Kidney (tissue), 14 donors: Measurements from ENCODE around the gene S100A9. TPM values are rescaled to one million over a fixed set of nuclear protein-coding genes. Genes with fewer than 3 reads are reported as not detected.

Source experiments
- DNase-seq, 5 donors: peaks; one replicate each; pipeline ENCODE4 v3.0.0-alpha.2; 2013 to 2020
- FAIRE-seq: peaks from 2 replicates; lab custom pipeline; 2012; peaks lifted over from hg19 to GRCh38; lab: Jason Lieb, UNC
- H3K27ac ChIP-seq, 2 donors: one replicate each; pipeline ENCODE4 v1.7.0; 2013; ENCODE audit warnings: low read depth in 2 of 2, low read length in 2 of 2, inconsistent platforms in 1 of 2
- H3K27me3 ChIP-seq: one replicate; pipeline ENCODE4 v1.7.1; 2013; ENCODE audit warnings: low read length, inconsistent platforms; ENCODE audit not compliant: control insufficient read depth, insufficient read depth
- H3K36me3 ChIP-seq, 3 donors: one replicate each; pipeline versions ENCODE4 v1.7.0 to v1.7.1; 2013; ENCODE audit warnings: low read length in 3 of 3, control low read depth in 1 of 3, inconsistent platforms in 1 of 3; ENCODE audit not compliant: insufficient read depth in 3 of 3, control insufficient read depth in 2 of 3
- H3K4me1 ChIP-seq, 3 donors: one replicate each; pipeline versions ENCODE4 v1.7.0 to v1.7.1; 2013; ENCODE audit warnings: low read length in 3 of 3, inconsistent platforms in 1 of 3, low read depth in 1 of 3; ENCODE audit not compliant: control insufficient read depth in 2 of 3, insufficient read depth in 2 of 3
- H3K4me3 ChIP-seq, 3 donors: one replicate each; pipeline versions ENCODE4 v1.7.0 to v1.8.1; 2013; ENCODE audit warnings: low read length in 3 of 3, control low read depth in 1 of 3, inconsistent platforms in 1 of 3
- H3K9ac ChIP-seq, 3 donors: one replicate each; pipeline versions ENCODE4 v1.7.0 to v1.7.1; 2013; ENCODE audit warnings: low read length in 3 of 3, control low read depth in 1 of 3, inconsistent platforms in 1 of 3
- H3K9me3 ChIP-seq, 3 donors: one replicate each; pipeline versions ENCODE4 v1.7.0 to v1.7.1; 2013; ENCODE audit warnings: low read length in 3 of 3, control low read depth in 1 of 3, inconsistent platforms in 1 of 3; ENCODE audit not compliant: control insufficient read depth in 2 of 3, insufficient read depth in 1 of 3
- intact Hi-C: fragments of 100-400 bp; cut with DNase I; formaldehyde crosslinking; loops from one replicate; pipeline ENCODE4 v1.11.1; 2022
- polyA plus RNA-seq: library from polyadenylated mRNA; stranded (reverse); fragments of 350-450 nt; fragmentation: Illumina TruSeq; extraction: RNeasy Lipid Tissue Mini Kit (QIAGEN cat#74804); gene quantifications from one replicate; pipeline ENCODE4 v1.2.3, GENCODE V29; 2014; ENCODE audit warnings: low read depth, low replicate concordance; ENCODE audit not compliant: insufficient read depth
- total RNA-seq: library from RNA; stranded (reverse); fragmentation: NEBNext Ultra II Directional; extraction: Animal tissue kit (Norgen Biotek cat#: 25700); gene quantifications from one replicate; pipeline ENCODE4 v1.2.1, GENCODE V29; 2021
- TF ChIP-seq, protein P1 (sequence below): IDR thresholded peaks from 3 replicates; pipeline ENCODE4 v1.5.1; 2012; ENCODE audit warnings: mild to moderate bottlenecking, moderate library complexity, borderline replicate concordance; ENCODE audit not compliant: insufficient read depth; ENCODE audit errors: extremely low read depth
- donor health status: control.
- donor health status: control.
- donor health status: control.
- donor health status: control.
- donor health status: control.
- donor health status: DM: yes; HTN: yes; CAD: no.
- donor health status: Normal renal cell carcinoma (clear cell type).

Gene S100A9
- total and polyA plus RNA-seq, 2 donors from 2014 or later: 41.9 to 271 TPM

- no peak overlapping the region for H3K9ac ChIP-seq
- H3K27ac ChIP-seq: no peak overlapping the region
Measured at GRCh38 chr1:153356392-153357075, 1.1 kb upstream of the S100A9 start.

DNA sequence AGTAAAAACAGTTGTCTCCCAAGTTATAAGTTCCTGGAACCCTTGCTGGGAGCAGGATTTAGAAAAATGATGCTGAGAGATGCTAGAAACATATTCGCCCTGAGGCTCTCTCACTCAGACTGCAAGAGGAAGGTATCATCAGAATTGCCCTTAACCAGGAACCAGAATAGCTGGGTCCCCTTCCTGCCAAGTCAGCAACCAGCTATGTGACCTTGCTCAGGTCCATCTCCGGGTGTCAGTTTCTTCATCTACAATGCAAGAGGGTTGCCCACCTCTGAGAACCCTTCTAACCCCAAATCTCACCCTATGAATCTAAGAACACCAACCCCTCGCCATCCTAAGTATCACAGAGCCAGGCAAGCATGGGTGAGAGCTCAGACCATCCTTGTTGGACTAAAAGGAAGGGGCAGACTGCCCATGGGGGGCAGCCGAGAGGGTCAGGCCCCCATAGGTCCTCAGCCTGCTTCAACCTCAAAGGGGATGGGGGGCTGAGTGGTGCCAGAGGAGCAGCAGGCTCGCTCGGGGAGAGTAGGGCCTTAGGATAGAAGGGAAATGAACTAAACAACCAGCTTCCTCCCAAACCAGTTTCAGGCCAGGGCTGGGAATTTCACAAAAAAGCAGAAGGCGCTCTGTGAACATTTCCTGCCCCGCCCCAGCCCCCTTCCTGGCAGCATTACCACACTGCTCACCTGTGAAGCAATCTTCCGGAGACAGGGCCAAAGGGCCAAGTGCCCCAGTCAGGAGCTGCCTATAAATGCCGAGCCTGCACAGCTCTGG, 390 bp upstream of the S100A9 start:
- DNase-seq (peak in 2 of 5 donors; percentile 20 to 93), FAIRE-seq (no peak)
- no peak overlapping the region for H3K4me3 ChIP-seq
- H3K4me1 ChIP-seq: no peaks in the 10 kb centered on the region
- H3K9ac ChIP-seq: no peak overlapping the region
- no peaks in the 10 kb centered on the region for H3K36me3 ChIP-seq
- TF ChIP-seq, protein P1, sequence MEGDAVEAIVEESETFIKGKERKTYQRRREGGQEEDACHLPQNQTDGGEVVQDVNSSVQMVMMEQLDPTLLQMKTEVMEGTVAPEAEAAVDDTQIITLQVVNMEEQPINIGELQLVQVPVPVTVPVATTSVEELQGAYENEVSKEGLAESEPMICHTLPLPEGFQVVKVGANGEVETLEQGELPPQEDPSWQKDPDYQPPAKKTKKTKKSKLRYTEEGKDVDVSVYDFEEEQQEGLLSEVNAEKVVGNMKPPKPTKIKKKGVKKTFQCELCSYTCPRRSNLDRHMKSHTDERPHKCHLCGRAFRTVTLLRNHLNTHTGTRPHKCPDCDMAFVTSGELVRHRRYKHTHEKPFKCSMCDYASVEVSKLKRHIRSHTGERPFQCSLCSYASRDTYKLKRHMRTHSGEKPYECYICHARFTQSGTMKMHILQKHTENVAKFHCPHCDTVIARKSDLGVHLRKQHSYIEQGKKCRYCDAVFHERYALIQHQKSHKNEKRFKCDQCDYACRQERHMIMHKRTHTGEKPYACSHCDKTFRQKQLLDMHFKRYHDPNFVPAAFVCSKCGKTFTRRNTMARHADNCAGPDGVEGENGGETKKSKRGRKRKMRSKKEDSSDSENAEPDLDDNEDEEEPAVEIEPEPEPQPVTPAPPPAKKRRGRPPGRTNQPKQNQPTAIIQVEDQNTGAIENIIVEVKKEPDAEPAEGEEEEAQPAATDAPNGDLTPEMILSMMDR: no peak
- H3K27me3 ChIP-seq: no peaks in the 10 kb centered on the region
- no peaks in the 10 kb centered on the region for H3K9me3 ChIP-seq
- H3K27ac ChIP-seq: no peak overlapping the region
- intact Hi-C loops: loop anchor here (10.0 kb wide), 1 partner anchor 138 kb away; no protein-coding TSS in a partner anchor

More at GRCh38 chr1:153356392-153357075, 1.1 kb upstream of the S100A9 start:
- no peaks in the 10 kb centered on the region for H3K9me3 ChIP-seq
- no peak for FAIRE-seq
- no peaks in the 10 kb centered on the region for H3K27me3 ChIP-seq
- H3K36me3 ChIP-seq: no peaks in the 10 kb centered on the region
- no peaks in the 10 kb centered on the region for H3K4me1 ChIP-seq
- peak in 1 of 5 donors; percentile 23 for DNase-seq
- H3K4me3 ChIP-seq: no peak overlapping the region
- TF ChIP-seq, protein P1: no peak
- intact Hi-C loops: loop anchor here (10.0 kb wide), 1 partner anchor 138 kb away; no protein-coding TSS in a partner anchor

- no peak overlapping the region for H3K9ac ChIP-seq
- H3K36me3 ChIP-seq: no peaks in the 10 kb centered on the region
- H3K27ac ChIP-seq: no peak overlapping the region
- FAIRE-seq (no peak), DNase-seq (peak in 1 of 5 donors; percentile 11)
- H3K27me3 ChIP-seq: no peaks in the 10 kb centered on the region
- no peak overlapping the region for H3K4me3 ChIP-seq
- H3K9me3 ChIP-seq: no peaks in the 10 kb centered on the region
- intact Hi-C loops: loop anchor here (10.0 kb wide), 1 partner anchor 136 kb away; no protein-coding TSS in a partner anchor
- H3K4me1 ChIP-seq: no peaks in the 10 kb centered on the region
- TF ChIP-seq, protein P1: no peak
Measured at GRCh38 chr1:153358691-153358975, 979 bp downstream of the S100A9 start.
